ENCODE results near the gene ZFP37.

ZFP37 gene

GRCh38 chr9:112997236-112997941 lies 59.1 kb downstream of the ZFP37 start:
- Histone ChIP-seq H3K4me1 (ENCODE audit: low read depth, poor library complexity, severe bottlenecking) (no peaks in the 10 kb centered on the region), H3K4me2 (no peak overlapping the region), H2AFZ (ENCODE audit: low read depth) (no peak overlapping the region), H3K79me2 (ENCODE audit: insufficient read depth, low read depth) (no peaks in the 10 kb centered on the region), H3K27ac (no peak overlapping the region), H4K20me1 (ENCODE audit: insufficient read depth) (no peaks in the 10 kb centered on the region), H3K27me3 (ENCODE audit: insufficient read depth, low read depth) (no peaks in the 10 kb centered on the region), H3K36me3 (ENCODE audit: insufficient read depth) (no peaks in the 10 kb centered on the region), H3K4me3 (IDR thresholded peaks at IDR 0.05; ENCODE audit: insufficient read depth, low read depth, low read length) (no peak overlapping the region), H3K9ac (no peak overlapping the region)
- no peak for TF ChIP-seq CTCF (conservative IDR thresholded peaks at IDR 0.05; ENCODE audit: low read depth, low read length)

All from KMS-11 (cell line).